Transverse colon (tissue), 4 donors: ENCODE results near the gene LURAP1L. TPM values are rescaled to one million over a fixed set of nuclear protein-coding genes. Genes with fewer than 3 reads are reported as not detected.

Source experiments
- DNase-seq: peaks from one replicate; pipeline ENCODE4 v3.0.0-alpha.2; 2019
- H3K27ac ChIP-seq, 4 donors: fragments of 200-600 bp; sonication (generic); 2 replicates each; pipeline ENCODE4 v1.5.1; 2016 to 2018; ENCODE audit warnings: inconsistent platforms in 4 of 4
- H3K27me3 ChIP-seq: fragments of 200-600 bp; sonication (generic); 2 replicates; pipeline ENCODE4 v1.5.1; 2017; ENCODE audit warnings: inconsistent platforms
- H3K36me3 ChIP-seq, 4 donors: fragments of 200-600 bp; sonication (generic); 2 replicates each; pipeline ENCODE4 v1.5.1; 2017 to 2019; ENCODE audit warnings: inconsistent platforms in 4 of 4
- H3K4me1 ChIP-seq, 4 donors: fragments of 200-600 bp; sonication (generic); 2 replicates each; pipeline ENCODE4 v1.5.1; 2017 to 2020; ENCODE audit warnings: inconsistent platforms in 4 of 4
- H3K4me3 ChIP-seq, 4 donors: fragments of 200-600 bp; sonication (generic); 1 replicate in 1 of 4; 2 replicates in 3 of 4; pipeline versions ENCODE4 v1.5.1 to v1.6.1; 2017 to 2019; ENCODE audit warnings: inconsistent platforms in 4 of 4
- H3K9me3 ChIP-seq, 2 donors: fragments of 200-600 bp; sonication (generic); 2 replicates each; pipeline ENCODE4 v1.5.1; 2017 to 2019; ENCODE audit warnings: inconsistent platforms in 2 of 2
- CTCF ChIP-seq, 5 experiments: fragments of 200-600 bp in 3 of 5; fragments of 450-650 bp in 2 of 5; sonication (generic) in 3 of 5; IDR thresholded peaks; 1 replicate in 2 of 5; 2 replicates in 3 of 5; pipeline ENCODE4 v1.5.1; 2016 to 2017; ENCODE audit warnings: antibody characterized with exemption in 5 of 5, inconsistent platforms in 3 of 5, mild to moderate bottlenecking in 2 of 5, moderate library complexity in 1 of 5
- EP300 ChIP-seq: sonication (generic); formaldehyde crosslinking; IDR thresholded peaks from one replicate; pipeline ENCODE4 v1.6.1; 2017; ENCODE audit warnings: antibody characterized with exemption, low read depth
- POLR2A ChIP-seq: fragments of 450-650 bp; IDR thresholded peaks from one replicate; pipeline ENCODE4 v1.6.1; 2016; ENCODE audit warnings: antibody characterized with exemption, mild to moderate bottlenecking, moderate library complexity
- POLR2AphosphoS5 ChIP-seq, 3 donors: sonication (generic); formaldehyde crosslinking; IDR thresholded peaks; one replicate each; pipeline ENCODE4 v1.6.1; 2016; ENCODE audit warnings: antibody characterized with exemption in 3 of 3
- WGBS, 2 donors: methylation state at CpG; one replicate each; pipeline ENCODE4 v1.1.5; 2018; ENCODE audit warnings: low coverage in 1 of 2; 5-methylcytosine and 5-hydroxymethylcytosine counted together
- in situ Hi-C, 4 donors: fragments of 200-750 bp; cut with MboI; loops; one replicate each; pipeline versions ENCODE4 v1.15.0 to v1.15.1; 2017; ENCODE audit warnings: low sequenced_read_pairs in 3 of 4, low pct_ligation_motif_present in 1 of 4, low pct_unique_long_range_greater_than_20kb in 1 of 4
- intact Hi-C: fragments of 100-400 bp; cut with DNase I; formaldehyde crosslinking; loops from one replicate; pipeline ENCODE4 v1.15.1; 2023; ENCODE audit warnings: low total_unique reads
- total RNA-seq, 4 donors: library from RNA; depleted of rRNA; stranded (reverse); fragments of >200 nt; gene quantifications; one replicate each; pipeline ENCODE4 v1.1.0, GENCODE V29; 2016

LURAP1L gene
- total RNA-seq, 4 donors from 2014 or later, result 19.1 to 50.0 (median 34.5) TPM

DNA sequence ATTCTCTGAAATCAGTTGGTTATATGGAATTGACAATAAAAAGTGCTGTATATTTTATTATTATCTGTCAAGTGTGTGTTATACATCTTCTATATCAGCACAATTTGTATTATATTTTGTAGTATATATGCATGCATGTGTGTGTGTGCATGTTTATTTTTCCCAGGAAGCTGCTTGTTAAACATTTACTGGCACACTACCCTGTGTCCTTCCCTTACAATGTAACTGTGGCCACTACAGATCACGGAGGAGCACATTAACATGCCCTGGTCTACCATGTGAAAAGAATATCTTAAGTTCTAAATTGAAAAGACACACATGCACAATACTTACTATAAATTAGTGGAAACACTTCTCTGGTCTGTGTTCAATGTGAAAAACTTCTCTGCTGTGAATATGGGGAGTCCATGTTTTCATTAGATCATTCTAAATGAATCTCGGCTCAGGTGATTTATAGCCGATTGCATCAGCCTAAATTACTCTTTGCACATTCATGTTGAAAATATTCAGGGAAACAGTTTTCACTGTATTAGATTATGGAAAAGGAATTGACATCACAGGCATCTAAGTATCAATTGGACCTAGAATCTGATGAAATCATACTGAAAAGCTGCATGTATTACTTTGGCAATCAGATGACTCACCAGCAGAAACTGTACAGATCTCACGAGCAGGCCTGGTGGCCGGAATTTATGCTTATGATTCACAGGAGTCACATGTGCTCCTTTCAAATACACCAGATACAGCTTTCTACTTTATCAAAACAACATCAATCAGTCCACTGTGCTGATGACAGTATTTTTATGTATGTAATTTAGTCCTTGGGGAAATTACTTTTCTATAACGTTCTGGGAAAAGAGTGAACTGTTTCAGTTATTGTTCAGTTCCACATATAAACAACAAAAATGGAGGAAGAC lies 39.4 kb downstream of the LURAP1L start:
- intact Hi-C loops (loop anchor here (10.0 kb wide), 1 partner anchor 71 kb away; no protein-coding TSS in a partner anchor), in situ Hi-C loops (no loop called here)
- 4 to 19% methylated on average over 5 to 6 of the region's 6 CpGs for WGBS, 2 donors
- peaks cover 20 to 85% (median 59%) of the 10 kb centered on the region in 4 donors for H3K4me1 ChIP-seq
- peak overlapping the region; percentile 79 to 84 (median 81) for H3K27ac ChIP-seq
- H3K36me3 ChIP-seq, result no peaks in the 10 kb centered on the region
- DNase-seq, result peak; percentile 69
- no peaks in the 10 kb centered on the region for H3K9me3 ChIP-seq
- H3K27me3 ChIP-seq, result no peaks in the 10 kb centered on the region
- no peak overlapping the region for H3K4me3 ChIP-seq
- TF ChIP-seq EP300 (no peak), POLR2AphosphoS5 (IDR thresholded peaks at IDR 0.05) (peak; percentile 25 to 80 (median 78)), CTCF (IDR thresholded peaks at IDR 0.05) (peak; percentile 34 to 71 (median 41))

- no peak for TF ChIP-seq EP300
- no peak for TF ChIP-seq CTCF (IDR thresholded peaks at IDR 0.05)
- TF ChIP-seq POLR2A, result no peak
- TF ChIP-seq POLR2AphosphoS5 (IDR thresholded peaks at IDR 0.05), result no peak
- peak overlapping the region; percentile 79 to 84 (median 81) for H3K27ac ChIP-seq
- no peak overlapping the region for H3K4me3 ChIP-seq
- H3K27me3 ChIP-seq, result no peaks in the 10 kb centered on the region
- in situ Hi-C loops (no loop called here), intact Hi-C loops (loop anchor here (10.0 kb wide), 1 partner anchor 70 kb away; no protein-coding TSS in a partner anchor)
- no peaks in the 10 kb centered on the region for H3K9me3 ChIP-seq
- no peaks in the 10 kb centered on the region for H3K36me3 ChIP-seq
- DNase-seq, result no peak
- peaks cover 22 to 81% (median 57%) of the 10 kb centered on the region in 4 donors for H3K4me1 ChIP-seq
Measured at GRCh38 chr9:12814877-12815237, 40.0 kb downstream of the LURAP1L start.

- Histone ChIP-seq H3K4me1 (peaks cover 22 to 72% (median 54%) of the 10 kb centered on the region in 4 donors), H3K27me3 (no peaks in the 10 kb centered on the region), H3K36me3 (no peaks in the 10 kb centered on the region), H3K27ac (peak overlapping the region; percentile 79 to 84 (median 81)), H3K4me3 (no peak overlapping the region), H3K9me3 (no peaks in the 10 kb centered on the region)
- intact Hi-C loops, result loop anchor here (10.0 kb wide), 1 partner anchor 69 kb away; no protein-coding TSS in a partner anchor
- in situ Hi-C loops, result no loop called here
- WGBS, 2 donors, result 73 to 77% methylated on average over 5 of the region's 5 CpGs
- DNase-seq, result no peak
- TF ChIP-seq CTCF (IDR thresholded peaks at IDR 0.05) (no peak), POLR2AphosphoS5 (IDR thresholded peaks at IDR 0.05) (no peak), POLR2A (no peak), EP300 (no peak)
Measured at GRCh38 chr9:12815888-12816287, 41.1 kb downstream of the LURAP1L start.

DNA sequence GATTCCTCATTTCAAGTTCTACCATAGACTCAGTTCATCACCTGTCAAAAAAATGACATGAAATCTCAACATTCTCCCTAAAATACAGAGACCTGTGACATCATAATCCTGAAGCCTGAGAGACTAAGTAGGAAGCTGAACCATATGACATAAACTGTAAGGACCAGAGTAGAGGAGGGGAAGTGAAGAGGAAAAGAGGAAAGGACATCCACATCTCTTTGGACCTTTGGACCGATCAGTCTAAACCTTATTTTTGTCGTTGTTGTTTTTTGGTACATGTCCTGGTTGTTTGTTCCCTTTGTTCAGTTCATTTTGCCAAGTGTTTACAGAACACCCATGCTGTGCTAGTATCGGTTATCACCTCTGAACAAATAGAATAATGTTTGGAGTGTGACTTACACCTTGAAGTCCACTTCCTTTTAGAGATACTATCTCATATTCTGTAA lies 41.9 kb downstream of the LURAP1L start:
- in situ Hi-C loops (no loop called here), intact Hi-C loops (loop anchor here (10.0 kb wide), 1 partner anchor 68 kb away; no protein-coding TSS in a partner anchor)
- DNase-seq, result no peak
- 47 to 67% methylated on average over 3 of the region's 3 CpGs for WGBS, 2 donors
- H3K27ac ChIP-seq, result peak overlapping the region; percentile 79 to 84 (median 81)
- no peak for TF ChIP-seq POLR2A
- TF ChIP-seq CTCF (IDR thresholded peaks at IDR 0.05), result no peak
- TF ChIP-seq POLR2AphosphoS5 (IDR thresholded peaks at IDR 0.05), result no peak
- no peak for TF ChIP-seq EP300
- H3K9me3 ChIP-seq, result no peaks in the 10 kb centered on the region
- no peaks in the 10 kb centered on the region for H3K36me3 ChIP-seq
- no peak overlapping the region for H3K4me3 ChIP-seq
- no peaks in the 10 kb centered on the region for H3K27me3 ChIP-seq
- peaks cover 22 to 72% (median 54%) of the 10 kb centered on the region in 4 donors for H3K4me1 ChIP-seq
